Gastrocnemius medialis (tissue), 4 donors: ENCODE results near the gene ZBTB16.

ENCODE experiments used
- POLR2A ChIP-seq, 2 donors: fragments of 450-650 bp; IDR thresholded peaks; one replicate each; pipeline ENCODE4 v1.6.1; 2017; ENCODE audit warnings: antibody characterized with exemption in 2 of 2, mild to moderate bottlenecking in 2 of 2, moderate library complexity in 2 of 2
- TF ChIP-seq, protein P1 (sequence below), 5 experiments: fragments of 450-650 bp in 3 of 5; fragments of 200-600 bp in 2 of 5; sonication (generic) in 2 of 5; IDR thresholded peaks in 4 of 5; conservative IDR thresholded peaks in 1 of 5; 1 replicate in 4 of 5; 2 replicates in 1 of 5; pipeline ENCODE4 v1.5.1; 2016 to 2019; ENCODE audit warnings: antibody characterized with exemption in 5 of 5, mild to moderate bottlenecking in 3 of 5, moderate library complexity in 3 of 5

DNA sequence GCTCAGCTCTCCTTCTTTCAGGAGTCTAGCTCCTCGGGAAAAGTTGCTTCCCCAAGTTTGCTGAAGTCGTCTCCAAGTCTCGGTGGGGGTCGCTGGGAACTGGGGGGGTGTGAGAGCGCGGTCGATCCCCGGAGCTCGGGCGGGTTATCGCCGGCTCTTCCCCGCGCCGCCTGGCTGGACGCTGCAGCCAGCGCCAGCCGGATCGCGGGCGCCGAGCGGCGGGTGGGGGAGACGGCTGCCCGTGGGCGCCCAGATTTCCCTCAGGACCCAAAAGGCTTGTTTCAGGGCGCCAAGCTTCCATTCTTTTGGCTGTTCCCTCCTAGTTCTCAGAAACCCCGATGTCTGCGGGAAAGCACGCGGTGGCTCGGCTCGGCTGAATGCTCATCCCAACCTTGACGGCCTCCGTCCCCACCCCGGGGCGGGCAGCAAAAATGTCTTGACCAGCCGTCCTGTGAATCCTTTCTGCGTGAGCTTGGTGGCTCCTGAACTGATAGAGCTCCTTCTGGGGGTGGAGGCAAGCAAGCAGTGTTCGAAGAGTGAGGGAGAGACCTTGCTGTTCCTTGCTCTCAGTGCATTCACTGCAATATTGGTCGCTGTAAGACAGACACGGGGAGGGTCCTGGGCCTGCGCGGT is 1.7 kb downstream of the ZBTB16 start:
- TF ChIP-seq, protein P1, sequence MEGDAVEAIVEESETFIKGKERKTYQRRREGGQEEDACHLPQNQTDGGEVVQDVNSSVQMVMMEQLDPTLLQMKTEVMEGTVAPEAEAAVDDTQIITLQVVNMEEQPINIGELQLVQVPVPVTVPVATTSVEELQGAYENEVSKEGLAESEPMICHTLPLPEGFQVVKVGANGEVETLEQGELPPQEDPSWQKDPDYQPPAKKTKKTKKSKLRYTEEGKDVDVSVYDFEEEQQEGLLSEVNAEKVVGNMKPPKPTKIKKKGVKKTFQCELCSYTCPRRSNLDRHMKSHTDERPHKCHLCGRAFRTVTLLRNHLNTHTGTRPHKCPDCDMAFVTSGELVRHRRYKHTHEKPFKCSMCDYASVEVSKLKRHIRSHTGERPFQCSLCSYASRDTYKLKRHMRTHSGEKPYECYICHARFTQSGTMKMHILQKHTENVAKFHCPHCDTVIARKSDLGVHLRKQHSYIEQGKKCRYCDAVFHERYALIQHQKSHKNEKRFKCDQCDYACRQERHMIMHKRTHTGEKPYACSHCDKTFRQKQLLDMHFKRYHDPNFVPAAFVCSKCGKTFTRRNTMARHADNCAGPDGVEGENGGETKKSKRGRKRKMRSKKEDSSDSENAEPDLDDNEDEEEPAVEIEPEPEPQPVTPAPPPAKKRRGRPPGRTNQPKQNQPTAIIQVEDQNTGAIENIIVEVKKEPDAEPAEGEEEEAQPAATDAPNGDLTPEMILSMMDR (IDR thresholded peaks at IDR 0.05 in 4 of 5, conservative IDR thresholded peaks at IDR 0.05 in 1 of 5): no peak
- TF ChIP-seq POLR2A (IDR thresholded peaks at IDR 0.05): no peak
